ENCODE data around the gene USHBP1. TPM values are rescaled to one million over a fixed set of nuclear protein-coding genes. Genes with fewer than 3 reads are reported as not detected.

The USHBP1 gene
- polyA plus RNA-seq, 1 donor from 2014 or later = 0.59 TPM

DNA sequence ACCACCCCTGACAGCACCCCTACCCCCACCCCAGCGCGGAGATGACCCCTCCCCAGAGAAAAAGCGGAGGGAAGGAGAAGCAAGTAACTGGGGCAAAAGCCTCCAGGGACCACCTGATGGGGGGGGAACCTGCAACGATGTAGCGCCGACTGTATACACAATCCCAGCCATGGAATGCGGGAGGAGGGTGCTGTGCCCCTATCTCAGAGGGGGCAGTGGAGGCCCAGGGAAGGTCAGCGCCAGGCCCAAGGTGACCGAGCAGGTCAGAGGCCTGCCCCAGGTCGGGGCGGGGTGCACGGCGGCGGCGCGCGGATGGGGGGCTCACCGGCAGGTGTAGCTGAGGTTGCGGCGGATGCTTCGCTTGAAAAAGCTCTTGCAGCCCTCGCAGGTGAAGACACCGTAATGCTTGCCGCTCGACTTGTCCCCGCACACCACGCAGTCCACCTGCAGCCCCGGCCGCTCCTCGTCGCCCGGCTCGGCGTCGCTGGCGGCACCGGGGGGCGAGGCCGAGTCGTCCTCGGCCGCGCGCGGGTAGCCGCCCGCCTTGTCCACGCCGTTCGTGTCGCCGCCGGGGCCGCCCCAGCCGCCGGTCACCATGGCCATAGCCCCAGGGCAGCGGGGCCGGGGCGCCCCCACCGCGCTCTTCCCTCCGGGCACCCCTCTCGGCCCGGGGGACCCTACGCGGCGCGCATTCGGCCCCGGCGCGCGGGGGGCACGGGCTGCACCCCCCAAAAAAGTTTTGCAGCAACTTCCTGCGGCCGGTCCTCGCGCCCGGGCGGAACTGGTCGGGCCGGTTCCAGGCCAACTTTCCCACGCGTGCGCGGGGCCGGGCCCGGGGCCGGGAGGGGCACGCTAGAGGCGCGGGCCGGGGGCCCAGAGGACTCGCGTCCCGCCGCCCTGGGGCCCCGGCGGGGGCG, 19.7 kb downstream of the USHBP1 start:
- peak overlapping the region; percentile 70 for H3K4me3 ChIP-seq (ENCODE audit: low read length)
- H3K9me3 ChIP-seq (ENCODE audit: low read length) = no peaks in the 10 kb centered on the region
- no peaks in the 10 kb centered on the region for H3K36me3 ChIP-seq (ENCODE audit: insufficient read depth, low read length)
- peak overlapping the region; percentile 59 for H3K4me2 ChIP-seq (ENCODE audit: low read length)
- no peaks in the 10 kb centered on the region for H4K20me1 ChIP-seq (ENCODE audit: insufficient read depth)
- no peaks in the 10 kb centered on the region for H3F3A ChIP-seq (ENCODE audit: insufficient read depth, low read length, poor library complexity, severe bottlenecking)
- no peaks in the 10 kb centered on the region for H3K9me2 ChIP-seq (ENCODE audit: insufficient read depth, low read length)
- TF ChIP-seq POLR2AphosphoS5 (IDR thresholded peaks at IDR 0.05) = no peak
- TF ChIP-seq MXI1 (conservative IDR thresholded peaks at IDR 0.05; ENCODE audit: poor library complexity, severe bottlenecking) = peak; percentile 37
- peaks cover 13% of the 10 kb centered on the region for H3K79me2 ChIP-seq (replicated peaks; ENCODE audit: insufficient read depth, low read length)
- peak overlapping the region; percentile 57 for H3K9ac ChIP-seq (ENCODE audit: low read length)
- H3K27ac ChIP-seq (ENCODE audit: low read length) = no peak overlapping the region
- no peaks in the 10 kb centered on the region for H3K27me3 ChIP-seq (ENCODE audit: insufficient read depth, low read depth, low read length)
- no peak overlapping the region for H2AFZ ChIP-seq (ENCODE audit: low read depth, low read length)

DNA sequence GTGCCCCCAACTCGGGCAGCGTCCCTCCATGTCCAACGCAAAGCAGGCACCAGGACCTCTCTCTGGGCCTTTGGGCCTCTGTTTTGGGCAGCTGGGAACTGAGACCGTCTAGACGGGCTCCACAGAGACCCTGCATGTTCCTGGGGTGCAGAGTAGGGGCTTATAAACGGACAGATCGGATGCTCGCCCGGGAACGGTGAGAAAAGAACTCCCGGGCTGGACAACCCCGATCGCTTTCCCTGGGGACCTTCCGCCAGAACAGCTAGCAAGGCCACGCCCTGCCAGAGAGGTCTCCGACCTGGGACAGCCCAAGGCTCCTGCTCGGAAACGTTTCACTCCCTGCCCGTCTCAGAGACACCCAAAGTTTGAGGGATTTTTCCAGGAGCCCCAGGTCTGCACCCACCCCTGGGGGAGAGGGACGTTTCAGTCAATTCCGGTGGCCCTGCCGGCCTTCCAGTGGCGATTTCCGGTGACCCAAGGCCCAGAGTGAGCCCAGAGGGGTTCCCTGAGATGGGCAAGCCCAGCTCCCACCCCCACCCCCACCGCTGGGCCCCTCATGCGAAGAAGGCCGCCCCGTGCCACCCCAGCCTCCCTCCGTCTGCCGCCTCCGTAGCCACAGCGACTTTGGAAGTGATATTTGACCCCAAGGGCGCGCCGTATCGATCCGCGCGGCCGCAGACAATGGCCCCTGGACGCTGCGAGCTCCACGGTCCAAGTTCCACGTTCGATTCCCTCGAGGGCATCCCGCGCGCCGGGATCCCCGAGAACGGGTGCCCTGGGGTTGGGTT, 20.5 kb downstream of the USHBP1 start:
- Histone ChIP-seq H3K27ac (ENCODE audit: low read length) (no peak overlapping the region), H4K20me1 (ENCODE audit: insufficient read depth) (no peaks in the 10 kb centered on the region), H3K4me3 (ENCODE audit: low read length) (peak overlapping the region; percentile 70), H3K4me2 (ENCODE audit: low read length) (peak overlapping the region; percentile 59), H3K27me3 (ENCODE audit: insufficient read depth, low read depth, low read length) (no peaks in the 10 kb centered on the region), H3K9ac (ENCODE audit: low read length) (peak overlapping the region; percentile 57), H3K9me3 (ENCODE audit: low read length) (no peaks in the 10 kb centered on the region), H3K9me2 (ENCODE audit: insufficient read depth, low read length) (no peaks in the 10 kb centered on the region), H3K79me2 (replicated peaks; ENCODE audit: insufficient read depth, low read length) (peaks cover 13% of the 10 kb centered on the region), H2AFZ (ENCODE audit: low read depth, low read length) (no peak overlapping the region), H3F3A (ENCODE audit: insufficient read depth, low read length, poor library complexity, severe bottlenecking) (no peaks in the 10 kb centered on the region), H3K36me3 (ENCODE audit: insufficient read depth, low read length) (no peaks in the 10 kb centered on the region)
- TF ChIP-seq EP300 (conservative IDR thresholded peaks at IDR 0.05; ENCODE audit: poor library complexity, severe bottlenecking) = no peak
- TF ChIP-seq, protein P1, sequence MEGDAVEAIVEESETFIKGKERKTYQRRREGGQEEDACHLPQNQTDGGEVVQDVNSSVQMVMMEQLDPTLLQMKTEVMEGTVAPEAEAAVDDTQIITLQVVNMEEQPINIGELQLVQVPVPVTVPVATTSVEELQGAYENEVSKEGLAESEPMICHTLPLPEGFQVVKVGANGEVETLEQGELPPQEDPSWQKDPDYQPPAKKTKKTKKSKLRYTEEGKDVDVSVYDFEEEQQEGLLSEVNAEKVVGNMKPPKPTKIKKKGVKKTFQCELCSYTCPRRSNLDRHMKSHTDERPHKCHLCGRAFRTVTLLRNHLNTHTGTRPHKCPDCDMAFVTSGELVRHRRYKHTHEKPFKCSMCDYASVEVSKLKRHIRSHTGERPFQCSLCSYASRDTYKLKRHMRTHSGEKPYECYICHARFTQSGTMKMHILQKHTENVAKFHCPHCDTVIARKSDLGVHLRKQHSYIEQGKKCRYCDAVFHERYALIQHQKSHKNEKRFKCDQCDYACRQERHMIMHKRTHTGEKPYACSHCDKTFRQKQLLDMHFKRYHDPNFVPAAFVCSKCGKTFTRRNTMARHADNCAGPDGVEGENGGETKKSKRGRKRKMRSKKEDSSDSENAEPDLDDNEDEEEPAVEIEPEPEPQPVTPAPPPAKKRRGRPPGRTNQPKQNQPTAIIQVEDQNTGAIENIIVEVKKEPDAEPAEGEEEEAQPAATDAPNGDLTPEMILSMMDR (IDR thresholded peaks at IDR 0.05; ENCODE audit: poor library complexity, severe bottlenecking) = no peak
- TF ChIP-seq TAF1 (IDR thresholded peaks at IDR 0.05; ENCODE audit: low read depth) = no peak
- TF ChIP-seq MXI1 (conservative IDR thresholded peaks at IDR 0.05; ENCODE audit: poor library complexity, severe bottlenecking) = no peak
- no peak for TF ChIP-seq RAD21 (conservative IDR thresholded peaks at IDR 0.05)
- no peak for TF ChIP-seq SMC3 (conservative IDR thresholded peaks at IDR 0.05; ENCODE audit: poor library complexity)
- no peak for TF ChIP-seq POLR2AphosphoS5 (IDR thresholded peaks at IDR 0.05)
- TF ChIP-seq, protein P2, sequence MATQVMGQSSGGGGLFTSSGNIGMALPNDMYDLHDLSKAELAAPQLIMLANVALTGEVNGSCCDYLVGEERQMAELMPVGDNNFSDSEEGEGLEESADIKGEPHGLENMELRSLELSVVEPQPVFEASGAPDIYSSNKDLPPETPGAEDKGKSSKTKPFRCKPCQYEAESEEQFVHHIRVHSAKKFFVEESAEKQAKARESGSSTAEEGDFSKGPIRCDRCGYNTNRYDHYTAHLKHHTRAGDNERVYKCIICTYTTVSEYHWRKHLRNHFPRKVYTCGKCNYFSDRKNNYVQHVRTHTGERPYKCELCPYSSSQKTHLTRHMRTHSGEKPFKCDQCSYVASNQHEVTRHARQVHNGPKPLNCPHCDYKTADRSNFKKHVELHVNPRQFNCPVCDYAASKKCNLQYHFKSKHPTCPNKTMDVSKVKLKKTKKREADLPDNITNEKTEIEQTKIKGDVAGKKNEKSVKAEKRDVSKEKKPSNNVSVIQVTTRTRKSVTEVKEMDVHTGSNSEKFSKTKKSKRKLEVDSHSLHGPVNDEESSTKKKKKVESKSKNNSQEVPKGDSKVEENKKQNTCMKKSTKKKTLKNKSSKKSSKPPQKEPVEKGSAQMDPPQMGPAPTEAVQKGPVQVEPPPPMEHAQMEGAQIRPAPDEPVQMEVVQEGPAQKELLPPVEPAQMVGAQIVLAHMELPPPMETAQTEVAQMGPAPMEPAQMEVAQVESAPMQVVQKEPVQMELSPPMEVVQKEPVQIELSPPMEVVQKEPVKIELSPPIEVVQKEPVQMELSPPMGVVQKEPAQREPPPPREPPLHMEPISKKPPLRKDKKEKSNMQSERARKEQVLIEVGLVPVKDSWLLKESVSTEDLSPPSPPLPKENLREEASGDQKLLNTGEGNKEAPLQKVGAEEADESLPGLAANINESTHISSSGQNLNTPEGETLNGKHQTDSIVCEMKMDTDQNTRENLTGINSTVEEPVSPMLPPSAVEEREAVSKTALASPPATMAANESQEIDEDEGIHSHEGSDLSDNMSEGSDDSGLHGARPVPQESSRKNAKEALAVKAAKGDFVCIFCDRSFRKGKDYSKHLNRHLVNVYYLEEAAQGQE (IDR thresholded peaks at IDR 0.05; ENCODE audit: borderline replicate concordance) = no peak
- no peak for TF ChIP-seq EZH2 (IDR thresholded peaks at IDR 0.05; ENCODE audit: borderline replicate concordance, insufficient read depth, low read length, poor library complexity, severe bottlenecking)
